Astrocyte of the spinal cord (primary cell): Measurements from ENCODE around the gene TRIB2.
A peak's percentile ranks its signal among the peaks of the same experiment; 100 is the strongest.

Experiments used
- DNase-seq: peaks from one replicate; pipeline ENCODE4 v3.0.0; 2011; ENCODE audit warnings: low read depth, low spot score
- H3K4me3 ChIP-seq: 2 replicates; pipeline ENCODE4 v1.5.1; 2011; ENCODE audit warnings: low read depth, mild to moderate bottlenecking, low read length, moderate library complexity
- in situ Hi-C: cut with HindIII; loops from 2 replicates; pipeline ENCODE4 v1.10.0; 2017; ENCODE audit warnings: low sequenced_read_pairs
- TF ChIP-seq, protein P1 (sequence below): IDR thresholded peaks from 2 replicates; pipeline ENCODE4 v1.5.1; 2012; ENCODE audit warnings: low read depth, mild to moderate bottlenecking, low read length, inconsistent platforms

Gene TRIB2

DNA sequence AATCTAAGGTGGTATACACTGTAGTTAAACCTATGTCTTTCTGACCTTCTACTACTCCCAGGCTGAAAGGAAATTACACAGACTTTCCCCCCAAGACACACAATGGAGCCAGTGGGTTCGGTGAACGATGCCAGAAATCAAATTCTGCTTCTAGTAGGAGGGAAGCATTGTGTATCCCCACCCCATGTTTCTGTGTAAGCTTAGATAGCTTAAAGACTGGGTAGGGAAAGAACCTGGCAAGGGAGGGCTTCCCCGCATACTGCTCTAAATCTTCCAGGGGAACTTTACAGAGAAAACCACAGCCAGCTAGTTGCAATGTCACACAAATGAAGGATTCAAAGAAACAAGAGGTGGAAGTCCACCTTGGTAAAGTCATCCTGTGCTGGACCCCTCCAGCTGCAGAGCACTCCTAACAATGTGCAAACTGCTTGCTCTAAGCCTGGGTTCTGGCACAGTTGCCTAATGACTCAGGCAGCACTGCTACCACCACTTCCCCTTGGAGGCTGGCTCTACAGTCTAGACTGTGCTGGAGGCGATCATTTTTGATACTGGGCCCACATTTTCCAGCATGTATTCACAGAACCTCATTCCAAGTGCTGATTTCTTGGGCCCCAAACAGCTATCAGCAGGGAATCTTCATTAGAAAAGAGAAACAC lies 47.5 kb downstream of the TRIB2 start:
- TF ChIP-seq, protein P1, sequence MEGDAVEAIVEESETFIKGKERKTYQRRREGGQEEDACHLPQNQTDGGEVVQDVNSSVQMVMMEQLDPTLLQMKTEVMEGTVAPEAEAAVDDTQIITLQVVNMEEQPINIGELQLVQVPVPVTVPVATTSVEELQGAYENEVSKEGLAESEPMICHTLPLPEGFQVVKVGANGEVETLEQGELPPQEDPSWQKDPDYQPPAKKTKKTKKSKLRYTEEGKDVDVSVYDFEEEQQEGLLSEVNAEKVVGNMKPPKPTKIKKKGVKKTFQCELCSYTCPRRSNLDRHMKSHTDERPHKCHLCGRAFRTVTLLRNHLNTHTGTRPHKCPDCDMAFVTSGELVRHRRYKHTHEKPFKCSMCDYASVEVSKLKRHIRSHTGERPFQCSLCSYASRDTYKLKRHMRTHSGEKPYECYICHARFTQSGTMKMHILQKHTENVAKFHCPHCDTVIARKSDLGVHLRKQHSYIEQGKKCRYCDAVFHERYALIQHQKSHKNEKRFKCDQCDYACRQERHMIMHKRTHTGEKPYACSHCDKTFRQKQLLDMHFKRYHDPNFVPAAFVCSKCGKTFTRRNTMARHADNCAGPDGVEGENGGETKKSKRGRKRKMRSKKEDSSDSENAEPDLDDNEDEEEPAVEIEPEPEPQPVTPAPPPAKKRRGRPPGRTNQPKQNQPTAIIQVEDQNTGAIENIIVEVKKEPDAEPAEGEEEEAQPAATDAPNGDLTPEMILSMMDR, result no peak
- in situ Hi-C loops, result no loop called here
- DNase-seq, result peak; percentile 85

DNA sequence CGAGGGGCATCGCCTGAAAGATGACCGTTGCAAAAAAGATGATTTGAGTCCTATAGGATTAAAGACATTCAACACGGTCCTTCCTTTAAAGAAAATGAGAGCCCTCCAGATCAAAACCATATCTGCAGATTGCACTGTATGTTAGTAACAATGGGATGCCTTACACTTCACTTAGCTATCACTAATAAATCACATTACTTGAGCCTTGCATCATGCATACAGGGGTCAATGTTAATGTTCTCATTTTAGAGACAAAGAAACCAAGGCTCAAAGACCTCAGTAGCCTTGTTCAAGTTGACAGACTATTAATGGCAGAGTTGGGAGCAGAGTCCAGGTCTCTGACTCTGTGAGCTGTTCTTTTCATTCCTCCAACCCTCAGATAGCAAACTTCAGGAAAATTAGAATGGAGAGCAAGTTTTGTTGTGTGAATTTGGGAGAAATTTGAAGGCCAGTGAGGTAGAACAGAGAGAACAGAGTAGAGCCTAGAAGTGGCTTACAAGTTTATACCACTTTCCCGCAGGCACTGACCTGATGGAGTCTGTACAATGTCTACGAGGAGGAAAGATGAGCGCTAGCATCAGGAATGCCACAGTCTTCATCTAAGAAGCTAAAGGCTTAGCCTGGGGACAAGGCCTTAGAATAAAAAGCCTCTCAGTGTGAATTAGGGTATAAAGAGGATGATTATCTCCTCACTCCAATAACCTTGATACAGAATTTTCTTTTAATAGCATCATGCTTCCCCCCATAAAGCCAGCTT lies 48.3 kb downstream of the TRIB2 start:
- in situ Hi-C loops, result no loop called here
- H3K4me3 ChIP-seq, result no peak overlapping the region
- TF ChIP-seq, protein P1, result no peak
- DNase-seq, result no peak

More for the DNA sequence above, 47.5 kb downstream of the TRIB2 start:
- H3K4me3 ChIP-seq, result no peak overlapping the region

DNA sequence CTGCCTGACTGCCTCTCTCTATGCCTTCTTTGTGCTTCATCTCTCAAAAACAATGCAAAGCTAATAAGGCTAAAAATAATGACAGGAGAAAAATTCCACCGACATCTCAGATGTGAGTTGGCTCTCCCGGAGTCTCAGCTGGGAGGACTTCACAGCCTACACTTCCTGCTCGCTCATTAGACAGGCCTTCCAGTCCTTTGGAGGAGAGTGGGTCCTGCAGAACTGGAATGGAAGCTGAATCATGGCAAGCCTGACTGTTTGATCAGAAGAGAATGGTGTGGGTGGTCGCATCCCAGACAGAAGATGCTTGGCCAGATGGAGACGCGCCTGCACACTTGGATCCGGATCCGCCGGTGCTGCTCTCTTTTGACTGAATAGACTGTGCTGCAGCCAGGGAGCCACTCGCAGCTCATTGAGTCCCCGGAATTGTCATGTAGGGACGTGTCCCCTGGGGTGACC lies 49.7 kb downstream of the TRIB2 start:
- no peak overlapping the region for H3K4me3 ChIP-seq
- DNase-seq, result no peak
- in situ Hi-C loops, result no loop called here
- TF ChIP-seq, protein P1, result no peak

DNA sequence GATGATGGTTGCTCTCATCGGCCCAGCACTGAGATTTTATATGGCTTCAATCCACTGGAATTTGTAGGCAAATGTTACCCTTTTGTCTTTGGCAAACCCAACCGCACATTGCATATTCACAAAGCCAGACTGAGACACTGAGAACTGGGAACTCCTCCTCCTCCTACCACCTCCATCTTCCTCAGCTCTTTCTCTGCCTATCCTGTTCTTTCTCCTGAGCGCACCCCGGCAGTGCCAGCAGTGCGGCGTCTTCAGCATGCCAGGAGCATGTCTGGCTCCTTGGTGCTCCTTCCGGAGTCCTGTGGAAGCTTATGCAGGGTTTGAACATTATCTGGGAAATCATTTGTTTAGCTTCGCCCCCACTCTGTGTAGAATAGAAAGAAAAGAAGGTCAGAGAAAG lies 50.8 kb downstream of the TRIB2 start:
- in situ Hi-C loops, result no loop called here
- no peak overlapping the region for H3K4me3 ChIP-seq
- TF ChIP-seq, protein P1, result no peak
- no peak for DNase-seq

DNA sequence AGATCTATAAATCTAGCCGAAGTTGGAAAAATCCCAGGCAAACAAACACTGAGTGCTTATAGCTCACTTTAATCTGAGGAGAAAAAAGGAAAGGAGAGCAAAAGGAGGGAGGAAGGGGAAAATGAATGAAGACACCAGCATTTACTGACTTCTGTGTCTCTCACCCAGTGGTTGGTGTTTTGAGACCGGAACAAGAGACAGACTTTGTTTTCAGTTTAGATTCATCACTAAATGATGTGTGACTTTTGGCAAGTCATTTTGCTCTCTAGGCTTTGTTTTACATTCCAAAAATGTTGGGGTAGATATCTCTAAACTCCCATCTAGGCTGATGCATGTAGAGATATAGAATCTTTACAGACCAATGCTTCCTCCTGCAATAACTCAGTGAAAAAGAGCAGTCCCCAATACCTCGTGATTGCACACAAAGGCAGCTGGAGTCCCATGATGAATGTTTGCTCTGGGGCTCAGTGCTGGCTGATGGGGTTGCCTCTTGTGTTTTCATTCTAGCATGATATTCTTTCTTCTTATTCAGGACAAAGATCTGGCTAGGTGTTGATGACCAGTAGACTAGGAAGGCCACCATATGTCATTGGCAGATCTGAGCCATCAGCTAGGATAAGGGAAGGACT lies 51.4 kb downstream of the TRIB2 start:
- DNase-seq, result no peak
- in situ Hi-C loops, result no loop called here

DNA sequence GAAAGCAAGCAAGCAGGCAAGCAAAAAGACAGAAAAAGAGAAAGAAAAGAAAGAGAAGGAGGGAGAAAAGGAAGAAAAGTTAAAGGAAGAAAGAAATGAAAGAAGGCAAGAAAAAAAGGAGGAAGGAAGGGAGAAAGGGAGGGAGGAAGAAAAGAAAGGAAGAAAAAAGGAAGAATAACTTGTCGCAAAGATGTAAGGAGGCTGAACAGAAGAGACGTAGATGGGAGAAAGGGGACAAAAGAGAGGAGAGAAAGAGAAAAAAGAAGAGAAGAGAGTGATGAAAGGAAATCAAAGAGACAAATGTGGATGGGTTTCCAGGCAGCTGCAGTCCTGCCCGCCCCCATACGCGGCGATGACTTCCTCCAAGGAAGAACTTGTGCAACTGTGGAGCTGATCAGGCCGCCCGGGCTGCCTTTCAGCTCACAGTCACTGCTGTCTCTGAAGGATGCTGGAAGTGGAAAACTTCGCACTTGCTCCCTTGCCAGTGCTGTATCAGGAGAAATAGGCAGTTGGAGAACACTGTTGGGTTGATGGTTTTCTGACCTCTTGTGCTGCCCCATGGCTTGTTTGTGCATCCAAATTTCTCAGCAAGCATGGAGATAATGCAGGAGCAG lies 52.9 kb downstream of the TRIB2 start:
- H3K4me3 ChIP-seq, result no peak overlapping the region
- in situ Hi-C loops, result no loop called here
- TF ChIP-seq, protein P1, result no peak
- DNase-seq, result no peak

More for the DNA sequence above, 51.4 kb downstream of the TRIB2 start:
- TF ChIP-seq, protein P1, result no peak
- H3K4me3 ChIP-seq, result no peak overlapping the region
